ENCODE data around the gene ATF5.

DNA sequence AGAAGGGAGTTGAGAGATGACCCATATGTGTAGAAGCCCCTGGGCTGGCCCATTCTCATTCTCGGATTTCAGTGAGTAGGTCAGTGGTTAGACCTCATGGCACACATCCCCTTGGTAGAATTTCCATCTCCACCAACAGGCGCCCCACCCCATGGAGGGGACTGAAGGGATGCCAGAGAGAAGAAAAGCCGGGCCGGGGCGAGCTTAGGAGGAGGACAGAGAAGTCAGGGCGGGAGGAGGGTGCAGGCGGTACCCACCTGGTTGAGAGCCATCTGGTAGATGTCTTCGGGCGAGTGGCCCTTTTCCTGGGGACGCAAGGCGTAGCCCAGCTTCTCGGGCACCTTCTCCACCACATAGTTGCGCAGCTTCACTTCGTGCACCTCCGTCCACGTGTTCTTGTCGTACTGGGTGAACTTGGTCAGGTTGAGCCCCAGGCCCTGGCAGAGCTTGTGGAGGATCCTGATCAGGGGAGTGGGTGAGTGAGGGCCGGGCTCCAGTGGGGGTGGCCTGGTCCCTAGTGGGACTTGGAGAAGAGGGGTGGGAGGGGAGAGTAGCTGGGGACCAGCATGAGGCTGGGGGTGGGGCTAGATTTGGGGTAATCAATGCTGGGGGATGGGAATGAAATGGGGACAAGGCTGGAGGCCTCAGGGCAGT is 34.9 kb upstream of the ATF5 start:
- TF ChIP-seq, protein P1, sequence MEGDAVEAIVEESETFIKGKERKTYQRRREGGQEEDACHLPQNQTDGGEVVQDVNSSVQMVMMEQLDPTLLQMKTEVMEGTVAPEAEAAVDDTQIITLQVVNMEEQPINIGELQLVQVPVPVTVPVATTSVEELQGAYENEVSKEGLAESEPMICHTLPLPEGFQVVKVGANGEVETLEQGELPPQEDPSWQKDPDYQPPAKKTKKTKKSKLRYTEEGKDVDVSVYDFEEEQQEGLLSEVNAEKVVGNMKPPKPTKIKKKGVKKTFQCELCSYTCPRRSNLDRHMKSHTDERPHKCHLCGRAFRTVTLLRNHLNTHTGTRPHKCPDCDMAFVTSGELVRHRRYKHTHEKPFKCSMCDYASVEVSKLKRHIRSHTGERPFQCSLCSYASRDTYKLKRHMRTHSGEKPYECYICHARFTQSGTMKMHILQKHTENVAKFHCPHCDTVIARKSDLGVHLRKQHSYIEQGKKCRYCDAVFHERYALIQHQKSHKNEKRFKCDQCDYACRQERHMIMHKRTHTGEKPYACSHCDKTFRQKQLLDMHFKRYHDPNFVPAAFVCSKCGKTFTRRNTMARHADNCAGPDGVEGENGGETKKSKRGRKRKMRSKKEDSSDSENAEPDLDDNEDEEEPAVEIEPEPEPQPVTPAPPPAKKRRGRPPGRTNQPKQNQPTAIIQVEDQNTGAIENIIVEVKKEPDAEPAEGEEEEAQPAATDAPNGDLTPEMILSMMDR (conservative IDR thresholded peaks at IDR 0.05): no peak
- TF ChIP-seq EZH2 (IDR thresholded peaks at IDR 0.05; ENCODE audit: low read depth): no peak
